ENCODE measurements around the gene SARDH.

- TF ChIP-seq CTCF (IDR thresholded peaks at IDR 0.05; ENCODE audit: low read length) (no peak), EZH2 (IDR thresholded peaks at IDR 0.05; ENCODE audit: borderline replicate concordance, low read length) (no peak)
These were observed 64.1 kb downstream of the SARDH start for GRCh38 chr9:133674091-133674490.
